GM12872 (cell line): ENCODE data around the gene MRPL58.

Experiments used
- CTCF ChIP-seq: IDR thresholded peaks from 3 replicates; pipeline ENCODE4 v1.5.1; 2011; ENCODE audit warnings: low read depth, mild to moderate bottlenecking, low read length, moderate library complexity; ENCODE audit not compliant: insufficient read depth

Gene MRPL58

DNA sequence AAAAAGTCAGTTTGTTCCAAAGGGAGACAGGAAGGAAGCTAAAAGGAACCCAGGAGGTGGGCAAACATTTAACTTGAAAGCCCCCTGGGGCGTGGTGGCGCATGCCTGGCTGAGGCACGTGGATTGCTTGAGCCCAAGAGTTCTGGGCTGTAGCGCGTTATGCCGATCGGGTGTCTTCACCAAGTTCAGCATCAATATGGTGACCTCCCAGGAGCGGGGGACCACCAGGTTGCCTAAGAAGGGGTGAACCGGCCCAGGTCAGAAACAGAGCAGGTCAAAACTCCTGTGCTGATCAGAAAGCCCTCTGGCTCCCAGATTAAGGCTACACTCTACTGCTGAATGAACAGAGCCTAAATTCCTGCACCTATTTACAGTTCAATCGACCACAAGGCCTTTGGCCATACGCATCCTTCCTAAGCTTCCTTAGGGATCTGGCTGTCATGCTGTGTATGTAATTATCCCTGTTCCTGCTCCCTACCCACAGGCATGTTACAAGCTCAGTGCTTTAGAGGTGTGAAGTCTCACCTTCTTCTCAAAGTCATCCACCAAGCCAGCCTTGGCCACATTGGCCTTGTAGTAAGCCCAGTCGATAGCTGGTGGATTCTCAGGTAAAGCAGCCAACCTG is 29.3 kb downstream of the MRPL58 start:
- TF ChIP-seq CTCF: no peak

DNA sequence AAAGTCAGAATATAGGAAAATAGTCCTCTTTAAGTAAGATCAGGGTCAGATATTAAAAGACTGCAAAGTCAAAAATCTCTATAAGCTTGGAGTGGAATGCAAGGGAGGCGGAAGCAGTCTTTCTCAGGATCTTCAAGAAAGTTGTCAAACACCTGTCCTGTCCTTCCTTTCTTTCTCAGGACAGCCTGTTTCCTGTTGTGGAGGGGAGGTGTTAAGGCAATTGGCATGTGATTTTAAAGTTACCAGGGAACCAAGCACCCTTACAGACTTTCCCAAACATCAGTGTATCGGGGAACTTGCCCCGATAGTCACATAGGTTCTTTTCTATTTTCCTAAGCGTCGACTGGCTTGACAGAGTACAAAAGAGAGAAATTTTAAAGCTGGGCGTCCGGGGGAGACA is 32.2 kb downstream of the MRPL58 start:
- TF ChIP-seq CTCF: no peak

- TF ChIP-seq CTCF: no peak
These were observed 34.2 kb downstream of the MRPL58 start, which contains the start of the genes ATP5PD and KCTD2 for GRCh38 chr17:75046407-75047289. TSS of gene ATP5PD (minus strand) at chr17:75046969. CDS start at chr17:75042650, 4,319 bp downstream. TSS of gene KCTD2 (plus strand) at chr17:75047225. CDS start at chr17:75047251, 26 bp downstream.

GRCh38 chr17:75047398-75048098 is 35.1 kb downstream of the MRPL58 start:
- TF ChIP-seq CTCF: no peak

DNA sequence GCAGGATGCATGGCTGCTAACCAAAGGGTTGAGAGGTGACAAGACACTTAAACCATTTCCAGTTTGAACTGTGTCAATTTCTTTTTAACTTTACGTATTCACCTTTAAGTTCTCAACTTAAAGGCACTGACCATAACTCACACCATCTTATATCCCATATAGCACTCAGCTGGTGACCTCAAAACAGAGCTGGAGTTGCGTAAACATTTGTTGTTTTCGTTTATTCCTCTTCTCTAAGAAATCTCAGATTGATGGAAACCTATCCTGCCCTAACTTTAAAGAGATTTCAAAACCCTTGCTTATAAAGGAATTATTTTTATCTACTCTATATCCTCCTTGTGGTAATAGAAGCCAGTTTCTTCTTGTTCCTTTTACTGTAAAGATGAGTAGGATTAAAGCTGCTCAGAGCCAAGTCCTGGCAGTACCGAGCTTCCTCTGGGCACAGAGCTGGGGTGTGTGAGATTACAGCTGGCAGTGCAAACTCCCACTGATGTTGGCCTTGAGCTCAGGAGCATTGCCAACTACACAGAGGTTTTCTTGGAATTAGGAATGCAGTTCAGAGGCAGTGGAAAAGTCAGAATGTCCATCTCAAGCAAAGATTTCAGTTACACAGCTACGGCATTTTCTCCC is 35.9 kb downstream of the MRPL58 start:
- TF ChIP-seq CTCF: no peak

GRCh38 chr17:75049057-75049456 is 36.6 kb downstream of the MRPL58 start:
- no peak for TF ChIP-seq CTCF

DNA sequence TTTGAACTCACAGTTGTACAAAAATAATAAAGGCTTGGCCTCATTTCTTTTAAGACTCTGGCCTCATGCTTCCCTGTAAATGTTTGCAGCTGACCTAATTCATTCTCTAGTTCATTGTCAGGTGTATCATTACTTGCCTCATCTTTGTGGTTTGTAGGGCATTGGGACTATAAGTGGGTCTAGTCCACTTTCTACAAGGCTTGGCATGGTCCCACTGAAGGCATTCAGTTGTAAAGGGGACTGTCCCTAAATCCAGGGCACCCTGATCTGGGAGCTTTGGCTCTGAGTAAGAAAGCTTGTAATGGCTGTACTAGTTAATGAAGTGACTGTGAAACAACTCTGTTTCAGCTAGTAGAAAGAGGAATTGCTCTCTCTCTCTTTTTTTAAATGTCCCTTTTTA is 37.2 kb downstream of the MRPL58 start:
- TF ChIP-seq CTCF: no peak
